Activated CD4-positive, alpha-beta T cell treated with anti-CD3 and anti-CD28 coated beads, Interleukin-2, amount 10 ng/mL, durations not matched to agents 24 days and 14 days (primary cell): Measurements from ENCODE around the gene AKAP3. TPM values are rescaled to one million over a fixed set of nuclear protein-coding genes. Genes with fewer than 3 reads are reported as not detected.

Experiments
- DNase-seq: peaks from one replicate; pipeline ENCODE4 v3.0.0; 2022
- H3K27ac Mint-ChIP-seq: one replicate; pipeline ENCODE4 v1.8.0; 2022; ENCODE audit warnings: mild to moderate bottlenecking, mixed read lengths
- H3K27me3 Mint-ChIP-seq: one replicate; pipeline ENCODE4 v1.8.0; 2022; ENCODE audit warnings: mixed read lengths
- H3K36me3 Mint-ChIP-seq: one replicate; pipeline ENCODE4 v1.8.0; 2022; ENCODE audit warnings: low read depth, mild to moderate bottlenecking, mixed read lengths
- H3K4me1 Mint-ChIP-seq: one replicate; pipeline ENCODE4 v1.8.0; 2021; ENCODE audit warnings: mixed read lengths
- H3K4me3 Mint-ChIP-seq: one replicate; pipeline ENCODE4 v1.8.0; 2022; ENCODE audit warnings: mild to moderate bottlenecking, moderate library complexity, mixed read lengths
- H3K9me3 Mint-ChIP-seq: one replicate; pipeline ENCODE4 v1.8.0; 2021; ENCODE audit warnings: mixed read lengths
- intact Hi-C: fragments of 100-400 bp; cut with micrococcal nuclease; formaldehyde crosslinking; loops from one replicate; pipeline ENCODE4 v1.15.1; 2023
- total RNA-seq: library from RNA; stranded (reverse); gene quantifications from 2 replicates; pipeline ENCODE4 v1.2.3, GENCODE V29; 2022

Gene AKAP3
- total RNA-seq, 1 donor from 2014 or later, result 0.42 TPM

GRCh38 chr12:4586500-4586899 lies 62.4 kb downstream of the AKAP3 start:
- Mint-ChIP-seq H3K27ac (no peak overlapping the region), H3K9me3 (peaks cover 4% of the 10 kb centered on the region), H3K4me1 (no peaks in the 10 kb centered on the region), H3K27me3 (no peaks in the 10 kb centered on the region), H3K4me3 (no peak overlapping the region), H3K36me3 (no peaks in the 10 kb centered on the region)
- no peak for DNase-seq
- intact Hi-C loops, result no loop called here

GRCh38 chr12:4584896-4585295 lies 64.0 kb downstream of the AKAP3 start:
- Mint-ChIP-seq H3K4me3 (no peak overlapping the region), H3K36me3 (no peaks in the 10 kb centered on the region), H3K27ac (no peak overlapping the region), H3K27me3 (no peaks in the 10 kb centered on the region), H3K9me3 (peaks cover 4% of the 10 kb centered on the region), H3K4me1 (no peaks in the 10 kb centered on the region)
- intact Hi-C loops, result no loop called here
- no peak for DNase-seq

GRCh38 chr12:4584281-4584680 lies 64.6 kb downstream of the AKAP3 start:
- DNase-seq, result no peak
- Mint-ChIP-seq H3K27me3 (no peaks in the 10 kb centered on the region), H3K9me3 (peaks cover under 1% of the 10 kb centered on the region), H3K4me1 (no peaks in the 10 kb centered on the region), H3K36me3 (no peaks in the 10 kb centered on the region), H3K27ac (no peak overlapping the region), H3K4me3 (no peak overlapping the region)
- intact Hi-C loops, result no loop called here

GRCh38 chr12:4580281-4580688 lies 68.6 kb downstream of the AKAP3 start:
- no peak for DNase-seq
- no peaks in the 10 kb centered on the region for H3K36me3 Mint-ChIP-seq
- no peaks in the 10 kb centered on the region for H3K9me3 Mint-ChIP-seq
- no peaks in the 10 kb centered on the region for H3K4me1 Mint-ChIP-seq
- H3K4me3 Mint-ChIP-seq, result no peak overlapping the region
- H3K27me3 Mint-ChIP-seq, result peaks cover 9% of the 10 kb centered on the region
- H3K27ac Mint-ChIP-seq, result no peak overlapping the region
- intact Hi-C loops, result no loop called here

- Mint-ChIP-seq H3K36me3 (no peaks in the 10 kb centered on the region), H3K9me3 (no peaks in the 10 kb centered on the region), H3K27ac (no peak overlapping the region), H3K4me1 (no peaks in the 10 kb centered on the region), H3K4me3 (no peak overlapping the region), H3K27me3 (peaks cover 9% of the 10 kb centered on the region)
- no peak for DNase-seq
- intact Hi-C loops, result loop anchor here (2.0 kb wide), 1 partner anchor 179 kb away; no protein-coding TSS in a partner anchor
Measured at GRCh38 chr12:4579305-4580102, 69.3 kb downstream of the AKAP3 start.

GRCh38 chr12:4572680-4573079 lies 76.2 kb downstream of the AKAP3 start:
- no peak overlapping the region for H3K4me3 Mint-ChIP-seq
- H3K27ac Mint-ChIP-seq, result no peak overlapping the region
- intact Hi-C loops, result no loop called here
- no peaks in the 10 kb centered on the region for H3K9me3 Mint-ChIP-seq
- no peak for DNase-seq
- no peaks in the 10 kb centered on the region for H3K4me1 Mint-ChIP-seq
- H3K36me3 Mint-ChIP-seq, result no peaks in the 10 kb centered on the region
- peaks cover 7% of the 10 kb centered on the region for H3K27me3 Mint-ChIP-seq

GRCh38 chr12:4569261-4569660 lies 79.6 kb downstream of the AKAP3 start:
- no peak for DNase-seq
- H3K9me3 Mint-ChIP-seq, result no peaks in the 10 kb centered on the region
- no peak overlapping the region for H3K27ac Mint-ChIP-seq
- no peaks in the 10 kb centered on the region for H3K27me3 Mint-ChIP-seq
- H3K4me1 Mint-ChIP-seq, result peaks cover 5% of the 10 kb centered on the region
- H3K4me3 Mint-ChIP-seq, result no peak overlapping the region
- H3K36me3 Mint-ChIP-seq, result no peaks in the 10 kb centered on the region
- intact Hi-C loops, result no loop called here

- Mint-ChIP-seq H3K36me3 (no peaks in the 10 kb centered on the region), H3K4me1 (peaks cover 14% of the 10 kb centered on the region), H3K4me3 (no peak overlapping the region), H3K9me3 (no peaks in the 10 kb centered on the region), H3K27me3 (no peaks in the 10 kb centered on the region), H3K27ac (no peak overlapping the region)
- DNase-seq, result no peak
- intact Hi-C loops, result no loop called here
Measured at GRCh38 chr12:4567073-4567881, 81.6 kb downstream of the AKAP3 start.

GRCh38 chr12:4566474-4566873 lies 82.4 kb downstream of the AKAP3 start:
- peaks cover 16% of the 10 kb centered on the region for H3K4me1 Mint-ChIP-seq
- no peaks in the 10 kb centered on the region for H3K27me3 Mint-ChIP-seq
- H3K36me3 Mint-ChIP-seq, result no peaks in the 10 kb centered on the region
- H3K4me3 Mint-ChIP-seq, result no peak overlapping the region
- no peak for DNase-seq
- intact Hi-C loops, result no loop called here
- no peak overlapping the region for H3K27ac Mint-ChIP-seq
- H3K9me3 Mint-ChIP-seq, result no peaks in the 10 kb centered on the region

Other genes starting within 250 kb of the AKAP3 start
- gene FGF6, start 203.2 kb downstream of the AKAP3 start, total RNA-seq, result not detected in 2 replicates
- 31.4 and 35.8 TPM in 2 replicates for gene RAD51AP1, start 110.2 kb downstream of the AKAP3 start, total RNA-seq
- gene DYRK4, start 86.8 kb downstream of the AKAP3 start, total RNA-seq, result 26.6 and 29.9 TPM in 2 replicates
- 130 and 139 TPM in 2 replicates for gene NDUFA9, start 63 bp upstream of the AKAP3 start, total RNA-seq
- 0.82 and 0.99 TPM in 2 replicates for gene GALNT8, start 71.3 kb upstream of the AKAP3 start, total RNA-seq